Parathyroid adenoma (tissue), 2 donors: ENCODE results near the gene ASPDH.
"Not testable (repeated sequence)": the region's sequence is repeated elsewhere in the genome, so short reads cannot be mapped to it uniquely, and the experiment has no call there.

Experiments used
- H2AFZ ChIP-seq: fragments of 300-600 bp; sonication (generic); one replicate; pipeline ENCODE4 v1.7.0; 2017; ENCODE audit warnings: antibody characterized with exemption, mild to moderate bottlenecking
- H3K27ac ChIP-seq: fragments of 300-600 bp; sonication (generic); one replicate; pipeline ENCODE4 v1.7.0; 2017
- H3K27me3 ChIP-seq: fragments of 300-600 bp; sonication (generic); one replicate; pipeline ENCODE4 v1.7.0; 2017; ENCODE audit warnings: low read length; ENCODE audit not compliant: control insufficient read depth, insufficient read depth
- H3K36me3 ChIP-seq: fragments of 300-600 bp; sonication (generic); one replicate; pipeline ENCODE4 v1.7.0; 2017; ENCODE audit warnings: low read length; ENCODE audit not compliant: control insufficient read depth, insufficient read depth
- H3K4me1 ChIP-seq: fragments of 300-600 bp; sonication (generic); one replicate; pipeline ENCODE4 v1.7.0; 2017; ENCODE audit warnings: control low read depth
- H3K4me2 ChIP-seq: fragments of 300-600 bp; sonication (generic); one replicate; pipeline ENCODE4 v1.7.0; 2017; ENCODE audit warnings: low read length
- H3K4me3 ChIP-seq: fragments of 300-600 bp; sonication (generic); one replicate; pipeline ENCODE4 v1.7.0; 2017; ENCODE audit warnings: low read depth, low read length
- H3K79me2 ChIP-seq: fragments of 300-600 bp; sonication (generic); one replicate; pipeline ENCODE4 v1.7.0; 2017; ENCODE audit warnings: control low read depth
- H3K9ac ChIP-seq: fragments of 300-600 bp; sonication (generic); one replicate; pipeline ENCODE4 v1.7.0; 2017; ENCODE audit warnings: mild to moderate bottlenecking
- H3K9me3 ChIP-seq: fragments of 300-600 bp; sonication (generic); one replicate; pipeline ENCODE4 v1.7.0; 2017; ENCODE audit warnings: low read length; ENCODE audit not compliant: control insufficient read depth
- TF ChIP-seq, protein P1 (sequence below): fragments of 300-600 bp; sonication (generic); IDR thresholded peaks from one replicate; pipeline ENCODE4 v1.7.0; 2017; ENCODE audit warnings: antibody characterized with exemption, mild to moderate bottlenecking
- donor health status: primary hyperparathyroidism.

The ASPDH gene

DNA sequence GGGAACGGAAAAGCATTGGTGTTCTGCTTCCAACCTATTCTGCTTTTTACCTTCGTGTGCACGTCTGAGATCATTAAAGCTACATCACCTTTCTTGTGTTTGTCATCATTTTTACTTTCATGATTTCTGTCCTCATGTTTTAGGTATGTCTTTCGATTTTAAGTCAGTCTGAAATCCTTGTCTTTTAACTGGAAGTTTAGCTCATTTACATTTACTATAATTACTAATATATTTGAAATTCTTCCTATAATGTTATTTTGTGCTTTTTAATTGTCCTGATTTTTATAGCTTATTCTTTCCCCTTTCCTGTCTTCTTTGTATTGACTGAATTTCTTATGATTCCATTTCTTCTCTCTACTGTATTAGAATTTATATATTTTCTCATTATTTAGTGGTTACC, 19.2 kb upstream of the ASPDH start:
- H3K9ac ChIP-seq = no peak overlapping the region
- H3K4me3 ChIP-seq = no peak overlapping the region
- no peaks in the 10 kb centered on the region for H3K27me3 ChIP-seq
- H3K9me3 ChIP-seq = no peaks in the 10 kb centered on the region
- no peaks in the 10 kb centered on the region for H3K36me3 ChIP-seq
- no peak overlapping the region for H3K27ac ChIP-seq
- no peak overlapping the region for H3K4me2 ChIP-seq
- TF ChIP-seq, protein P1, sequence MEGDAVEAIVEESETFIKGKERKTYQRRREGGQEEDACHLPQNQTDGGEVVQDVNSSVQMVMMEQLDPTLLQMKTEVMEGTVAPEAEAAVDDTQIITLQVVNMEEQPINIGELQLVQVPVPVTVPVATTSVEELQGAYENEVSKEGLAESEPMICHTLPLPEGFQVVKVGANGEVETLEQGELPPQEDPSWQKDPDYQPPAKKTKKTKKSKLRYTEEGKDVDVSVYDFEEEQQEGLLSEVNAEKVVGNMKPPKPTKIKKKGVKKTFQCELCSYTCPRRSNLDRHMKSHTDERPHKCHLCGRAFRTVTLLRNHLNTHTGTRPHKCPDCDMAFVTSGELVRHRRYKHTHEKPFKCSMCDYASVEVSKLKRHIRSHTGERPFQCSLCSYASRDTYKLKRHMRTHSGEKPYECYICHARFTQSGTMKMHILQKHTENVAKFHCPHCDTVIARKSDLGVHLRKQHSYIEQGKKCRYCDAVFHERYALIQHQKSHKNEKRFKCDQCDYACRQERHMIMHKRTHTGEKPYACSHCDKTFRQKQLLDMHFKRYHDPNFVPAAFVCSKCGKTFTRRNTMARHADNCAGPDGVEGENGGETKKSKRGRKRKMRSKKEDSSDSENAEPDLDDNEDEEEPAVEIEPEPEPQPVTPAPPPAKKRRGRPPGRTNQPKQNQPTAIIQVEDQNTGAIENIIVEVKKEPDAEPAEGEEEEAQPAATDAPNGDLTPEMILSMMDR = no peak
- no peaks in the 10 kb centered on the region for H3K79me2 ChIP-seq
- H2AFZ ChIP-seq = no peak overlapping the region
- no peaks in the 10 kb centered on the region for H3K4me1 ChIP-seq

DNA sequence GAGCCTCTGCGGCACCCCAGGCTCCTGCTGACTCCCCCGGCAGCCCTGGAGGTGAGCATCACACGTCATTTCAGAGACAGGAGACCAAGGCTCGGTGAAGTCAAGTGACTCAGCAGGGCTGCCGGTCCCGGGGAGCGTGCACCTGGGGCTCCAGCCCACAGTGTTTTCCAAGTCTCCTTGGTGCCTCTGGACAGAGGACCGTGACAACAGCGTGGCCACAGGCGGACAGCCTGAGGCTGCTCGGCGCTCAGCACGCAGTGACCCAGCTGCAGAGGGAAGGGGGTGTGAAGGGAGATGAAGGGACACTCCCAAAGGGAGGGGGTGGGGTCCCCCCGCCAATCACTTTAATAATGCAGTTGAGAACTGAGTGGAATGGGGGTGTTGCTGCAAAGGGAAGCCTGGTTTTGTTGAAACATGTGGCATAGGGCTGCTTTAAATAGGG, 17.5 kb upstream of the ASPDH start:
- no peaks in the 10 kb centered on the region for H3K4me1 ChIP-seq
- no peak overlapping the region for H3K4me2 ChIP-seq
- no peaks in the 10 kb centered on the region for H3K27me3 ChIP-seq
- no peak overlapping the region for H3K9ac ChIP-seq
- TF ChIP-seq, protein P1 = no peak
- H3K9me3 ChIP-seq = no peaks in the 10 kb centered on the region
- no peaks in the 10 kb centered on the region for H3K79me2 ChIP-seq
- H3K4me3 ChIP-seq = no peak overlapping the region
- H3K36me3 ChIP-seq = no peaks in the 10 kb centered on the region
- no peak overlapping the region for H3K27ac ChIP-seq
- no peak overlapping the region for H2AFZ ChIP-seq

DNA sequence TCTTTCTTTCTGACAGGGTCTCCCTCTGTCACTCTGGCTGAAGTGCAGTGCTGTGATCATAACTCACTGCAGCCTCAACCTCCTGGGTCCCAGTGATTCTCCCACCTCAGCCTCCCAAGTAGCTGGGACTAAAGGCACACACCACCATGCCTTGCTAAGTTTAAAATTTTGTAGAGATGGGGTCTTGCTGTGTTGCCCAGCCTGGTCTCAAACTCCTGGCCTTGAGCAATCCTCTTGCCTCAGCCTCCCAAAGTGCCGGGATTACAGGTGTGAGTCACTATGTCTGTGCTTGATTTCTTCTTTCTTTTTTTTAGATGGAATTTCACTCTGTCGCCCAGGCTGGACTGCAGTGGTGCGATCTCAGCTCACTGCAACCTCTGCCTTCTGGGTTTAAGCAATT, 14.3 kb upstream of the ASPDH start:
- H3K27me3 ChIP-seq, H3K36me3 ChIP-seq, H3K4me3 ChIP-seq, H2AFZ ChIP-seq, H3K9me3 ChIP-seq, H3K79me2 ChIP-seq, H3K4me1 ChIP-seq, H3K27ac ChIP-seq, H3K9ac ChIP-seq, H3K4me2 ChIP-seq: not testable (repeated sequence)

DNA sequence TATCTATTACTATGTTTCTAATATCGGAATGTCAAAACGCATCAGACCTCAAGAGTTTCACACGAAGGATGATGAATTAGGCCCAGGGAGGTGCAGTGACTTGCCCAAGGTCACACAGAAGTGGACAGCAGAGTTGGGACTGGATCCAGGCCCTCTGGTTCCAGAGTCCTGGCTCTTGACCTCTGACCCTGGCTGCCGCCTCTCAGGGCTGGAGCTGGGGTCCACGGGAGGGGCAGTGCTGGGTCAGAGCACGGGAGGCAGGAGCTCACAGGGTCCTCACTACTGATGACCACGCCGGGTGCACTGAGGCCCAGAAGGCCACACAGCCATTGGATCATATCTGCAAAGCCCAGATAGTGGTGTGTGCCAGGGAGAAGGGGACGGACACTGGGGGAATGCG, 9.2 kb upstream of the ASPDH start:
- Histone ChIP-seq H3K9me3 (no peaks in the 10 kb centered on the region), H3K4me2 (no peak overlapping the region), H3K36me3 (no peaks in the 10 kb centered on the region), H3K4me3 (no peak overlapping the region), H3K4me1 (no peaks in the 10 kb centered on the region), H3K27me3 (no peaks in the 10 kb centered on the region), H3K9ac (no peak overlapping the region), H3K79me2 (no peaks in the 10 kb centered on the region), H2AFZ (no peak overlapping the region), H3K27ac (no peak overlapping the region)
- TF ChIP-seq, protein P1 = no peak

DNA sequence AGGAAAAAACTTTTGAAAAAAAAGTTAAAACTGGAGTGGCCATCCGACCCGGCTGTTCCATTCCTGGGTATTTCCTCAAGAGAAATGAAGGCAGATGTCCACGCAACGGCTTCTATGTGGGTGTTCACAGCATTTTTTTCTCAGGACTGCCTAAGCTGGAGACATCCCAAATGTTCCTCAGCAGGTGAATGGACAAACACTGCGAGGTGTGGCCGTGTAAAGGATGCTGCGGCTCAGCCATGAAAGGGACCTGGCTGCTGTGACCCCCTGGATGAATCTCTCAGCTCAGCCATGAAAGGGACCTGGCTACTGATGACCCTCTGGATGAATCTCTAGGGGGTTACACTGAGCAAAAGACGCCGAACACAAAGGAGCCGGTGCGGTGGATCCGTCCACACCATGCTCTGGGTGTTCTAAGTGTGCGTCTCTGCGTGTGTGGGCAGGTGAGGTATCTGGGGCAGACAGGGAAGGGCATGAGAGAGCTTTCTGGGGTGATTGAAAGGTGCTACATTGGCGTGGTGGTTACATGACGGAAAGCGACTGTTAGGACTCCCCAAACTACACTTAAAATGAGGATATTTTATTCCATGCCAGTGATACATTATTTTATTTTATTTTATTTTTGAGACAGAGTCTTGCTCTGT, 7.2 kb upstream of the ASPDH start:
- no peaks in the 10 kb centered on the region for H3K79me2 ChIP-seq
- H3K9me3 ChIP-seq = no peaks in the 10 kb centered on the region
- H3K4me1 ChIP-seq = no peaks in the 10 kb centered on the region
- no peaks in the 10 kb centered on the region for H3K27me3 ChIP-seq
- no peak overlapping the region for H3K27ac ChIP-seq
- no peaks in the 10 kb centered on the region for H3K36me3 ChIP-seq
- H2AFZ ChIP-seq = no peak overlapping the region
- TF ChIP-seq, protein P1 = no peak
- H3K4me3 ChIP-seq = no peak overlapping the region
- no peak overlapping the region for H3K9ac ChIP-seq
- H3K4me2 ChIP-seq = no peak overlapping the region
